GM21423 (cell line): ENCODE results near the gene HNRNPC.
"Not testable (repeated sequence)": the region's sequence is repeated elsewhere in the genome, so short reads cannot be mapped to it uniquely, and the experiment has no call there.

Experiments used
- ATAC-seq: cut with Tn5 transposase; IDR thresholded peaks from one replicate; pipeline ENCODE4 v1.9.1; 2021; ENCODE audit warnings: mild to moderate bottlenecking, moderate library complexity; ENCODE audit not compliant: unreplicated experiment

The HNRNPC gene

GRCh38 chr14:21215130-21215878, 53.9 kb downstream of the HNRNPC start:
- no peak for ATAC-seq

- no peak for ATAC-seq
Measured at GRCh38 chr14:21213652-21214051, 55.6 kb downstream of the HNRNPC start.

- ATAC-seq: not testable (repeated sequence)
Measured at GRCh38 chr14:21212824-21213223, 56.4 kb downstream of the HNRNPC start.

- ATAC-seq: no peak
Measured at GRCh38 chr14:21211509-21211908, 57.7 kb downstream of the HNRNPC start.

GRCh38 chr14:21210023-21210422, 59.2 kb downstream of the HNRNPC start:
- ATAC-seq: no peak

GRCh38 chr14:21209185-21209584, 60.1 kb downstream of the HNRNPC start:
- ATAC-seq: no peak

GRCh38 chr14:21208554-21208953, 60.7 kb downstream of the HNRNPC start:
- no peak for ATAC-seq

GRCh38 chr14:21206753-21207684, 62.2 kb downstream of the HNRNPC start:
- ATAC-seq: no peak

- ATAC-seq: no peak
Measured at GRCh38 chr14:21205678-21206581, 63.3 kb downstream of the HNRNPC start.

GRCh38 chr14:21205026-21205677, 64.1 kb downstream of the HNRNPC start:
- no peak for ATAC-seq

GRCh38 chr14:21204167-21205025, 64.8 kb downstream of the HNRNPC start:
- no peak for ATAC-seq

GRCh38 chr14:21203470-21204166, 65.6 kb downstream of the HNRNPC start:
- no peak for ATAC-seq

GRCh38 chr14:21202463-21203358, 66.5 kb downstream of the HNRNPC start:
- ATAC-seq: no peak

- ATAC-seq: no peak
Measured at GRCh38 chr14:21201732-21202462, 67.3 kb downstream of the HNRNPC start.

GRCh38 chr14:21200752-21201461, 68.3 kb downstream of the HNRNPC start:
- no peak for ATAC-seq
